Measurements from ENCODE around the gene BEAN1.

Gene BEAN1

GRCh38 chr16:66471716-66472393, 44.8 kb downstream of the BEAN1 start:
- DNase-seq = no peak

GRCh38 chr16:66473051-66473571, 46.0 kb downstream of the BEAN1 start:
- DNase-seq = no peak

GRCh38 chr16:66473654-66474519, 46.8 kb downstream of the BEAN1 start:
- no peak for DNase-seq

GRCh38 chr16:66474750-66475199, 47.7 kb downstream of the BEAN1 start:
- peak; percentile 26 for DNase-seq

GRCh38 chr16:66475232-66475631, 48.1 kb downstream of the BEAN1 start:
- DNase-seq = no peak

- DNase-seq = no peak
Observed at GRCh38 chr16:66476328-66477027, 49.4 kb downstream of the BEAN1 start.

GRCh38 chr16:66477028-66477515, 50.0 kb downstream of the BEAN1 start:
- no peak for DNase-seq

- DNase-seq = no peak
Observed at GRCh38 chr16:66478733-66479511, 51.8 kb downstream of the BEAN1 start.

- DNase-seq = no peak
Observed at GRCh38 chr16:66479661-66480264, 52.7 kb downstream of the BEAN1 start.

- DNase-seq = no peak
Observed at GRCh38 chr16:66480265-66481080, 53.4 kb downstream of the BEAN1 start.

GRCh38 chr16:66481081-66481942, 54.2 kb downstream of the BEAN1 start:
- no peak for DNase-seq

- no peak for DNase-seq
Observed at GRCh38 chr16:66481943-66482390, 54.9 kb downstream of the BEAN1 start.

- DNase-seq = no peak
Observed at GRCh38 chr16:66483689-66484452, 56.8 kb downstream of the BEAN1 start.

- no peak for DNase-seq
Observed at GRCh38 chr16:66484453-66485213, 57.5 kb downstream of the BEAN1 start.

GRCh38 chr16:66485376-66485775, 58.3 kb downstream of the BEAN1 start:
- DNase-seq = no peak

GRCh38 chr16:66486199-66486772, 59.2 kb downstream of the BEAN1 start:
- no peak for DNase-seq

GRCh38 chr16:66486773-66487579, 59.9 kb downstream of the BEAN1 start:
- DNase-seq = no peak
